Endometrium (tissue), 2 donors: ENCODE data around the gene PLXNC1.
"Not testable (repeated sequence)": the region's sequence is repeated elsewhere in the genome, so short reads cannot be mapped to it uniquely, and the experiment has no call there.

Experiments used
- FAIRE-seq: peaks from 2 replicates; lab custom pipeline; 2012; peaks lifted over from hg19 to GRCh38; lab: Jason Lieb, UNC
- donor health status: control.
- donor health status: control.

Gene PLXNC1

DNA sequence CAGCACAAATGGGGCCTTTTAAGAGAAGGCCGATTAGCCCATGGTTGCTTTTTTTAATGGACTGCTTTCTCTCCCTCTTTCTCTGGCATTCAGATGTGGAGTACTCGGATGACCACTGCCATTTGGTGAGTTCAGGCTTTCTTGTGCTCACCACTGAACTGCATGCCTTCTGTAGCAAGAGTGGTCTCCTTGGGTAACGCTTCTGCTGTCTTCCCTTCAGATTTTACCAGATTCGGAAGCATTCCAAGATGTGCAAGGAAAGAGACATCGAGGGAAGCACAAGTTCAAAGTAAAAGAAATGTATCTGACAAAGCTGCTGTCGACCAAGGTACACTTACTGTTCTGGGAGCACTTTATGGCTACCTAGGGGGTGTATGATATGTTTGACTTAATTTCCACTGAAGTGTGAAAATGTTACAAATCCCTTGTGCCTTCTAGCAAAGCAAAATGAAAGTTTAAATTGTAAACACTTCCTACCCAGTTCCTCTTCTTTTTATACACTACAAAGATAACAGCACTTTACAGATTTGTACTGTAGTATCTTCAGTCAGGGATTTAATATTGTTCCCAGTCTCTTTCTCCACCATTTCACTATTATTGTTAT is 148.8 kb downstream of the PLXNC1 start:
- no peak for FAIRE-seq

DNA sequence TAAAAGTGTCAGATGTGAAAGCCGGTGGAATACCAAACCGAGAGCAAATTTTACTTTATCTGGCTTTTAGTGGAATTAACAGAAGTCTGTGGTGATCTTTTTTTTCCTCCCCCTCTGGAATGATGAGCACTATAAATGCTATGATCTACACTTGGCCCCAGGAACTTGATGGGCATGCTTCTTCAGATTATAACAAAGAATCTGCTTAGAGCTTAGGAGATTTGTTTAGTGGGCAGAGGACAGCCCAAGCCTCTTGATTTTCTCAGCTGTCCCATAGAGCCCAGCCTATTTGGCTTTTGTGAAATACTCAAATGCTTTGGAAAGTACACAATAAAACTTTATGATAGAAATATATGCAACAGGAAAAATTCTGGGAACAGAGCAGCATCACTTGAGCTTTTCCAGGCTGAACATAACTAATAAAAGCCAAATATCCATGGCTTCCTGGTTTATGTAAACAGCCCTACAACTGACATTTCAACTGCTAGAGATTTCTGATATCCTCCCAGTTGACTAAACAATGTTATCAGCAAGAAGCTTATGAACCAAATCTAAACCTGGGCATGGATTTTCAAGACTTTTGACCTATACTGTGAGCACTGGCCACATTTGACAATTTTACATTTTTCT is 149.6 kb downstream of the PLXNC1 start:
- no peak for FAIRE-seq

DNA sequence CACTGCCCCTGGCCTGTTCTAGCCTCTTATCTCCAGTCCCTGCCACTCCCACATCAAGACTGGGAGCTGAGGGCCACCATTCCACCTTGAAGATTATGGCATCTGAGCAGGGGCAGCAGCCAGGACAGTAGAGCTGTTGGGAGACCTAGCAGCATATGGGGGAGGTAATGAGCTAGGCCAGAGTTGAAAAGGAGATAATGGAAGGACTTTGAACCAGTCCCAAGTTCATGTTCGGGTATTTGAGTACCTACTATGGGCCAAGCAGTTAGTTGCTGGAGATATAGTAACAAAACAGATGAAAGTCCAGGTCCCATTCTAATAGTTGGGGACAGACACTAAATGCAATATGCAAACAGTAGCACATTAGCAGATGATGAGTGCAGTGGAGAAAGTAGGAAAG is 151.5 kb downstream of the PLXNC1 start:
- FAIRE-seq: no peak

DNA sequence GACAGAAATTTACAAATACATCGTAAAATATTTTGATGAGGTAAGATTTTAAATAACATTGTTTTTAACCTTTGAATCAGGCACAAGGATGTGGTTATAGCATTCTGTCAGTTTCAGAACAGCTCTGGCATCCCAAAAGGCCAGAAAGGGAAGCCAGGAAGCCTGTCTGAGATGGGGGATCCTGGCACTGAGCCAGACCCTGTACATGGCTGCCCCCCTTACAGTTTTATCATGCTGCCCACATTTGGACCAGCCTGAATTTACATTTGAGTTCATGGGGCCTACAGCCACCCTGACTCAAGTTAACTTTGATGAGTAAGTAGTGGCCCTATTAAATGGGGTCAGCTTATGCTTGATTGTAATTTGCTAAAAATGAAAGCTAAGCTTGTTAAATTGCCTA is 155.6 kb downstream of the PLXNC1 start:
- no peak for FAIRE-seq

GRCh38 chr12:94304566-94305061 is 156.2 kb downstream of the PLXNC1 start:
- no peak for FAIRE-seq

GRCh38 chr12:94305130-94305957 is 157.0 kb downstream of the PLXNC1 start:
- FAIRE-seq: no peak

DNA sequence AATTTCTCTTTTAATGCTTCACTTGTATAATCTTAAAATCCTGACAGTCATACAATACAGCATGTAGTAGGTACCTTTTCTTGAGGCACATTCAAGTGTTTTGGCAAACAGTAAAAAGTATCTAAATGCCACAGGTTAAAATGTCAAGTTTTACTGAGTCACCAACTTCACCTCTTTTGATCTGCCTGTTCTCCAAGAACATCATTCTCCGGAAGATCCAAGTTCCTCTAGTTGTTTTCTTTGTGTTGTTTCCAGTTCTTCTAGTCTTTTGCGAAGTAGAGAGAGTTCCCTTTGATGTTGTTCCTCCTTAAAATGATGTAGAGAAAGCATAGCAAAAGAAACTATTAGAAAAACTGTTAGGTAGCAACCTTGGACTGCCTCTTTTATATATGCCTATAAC is 160.2 kb downstream of the PLXNC1 start:
- FAIRE-seq: no peak

- FAIRE-seq: no peak
Observed at GRCh38 chr12:94309373-94309772, 161.0 kb downstream of the PLXNC1 start.

DNA sequence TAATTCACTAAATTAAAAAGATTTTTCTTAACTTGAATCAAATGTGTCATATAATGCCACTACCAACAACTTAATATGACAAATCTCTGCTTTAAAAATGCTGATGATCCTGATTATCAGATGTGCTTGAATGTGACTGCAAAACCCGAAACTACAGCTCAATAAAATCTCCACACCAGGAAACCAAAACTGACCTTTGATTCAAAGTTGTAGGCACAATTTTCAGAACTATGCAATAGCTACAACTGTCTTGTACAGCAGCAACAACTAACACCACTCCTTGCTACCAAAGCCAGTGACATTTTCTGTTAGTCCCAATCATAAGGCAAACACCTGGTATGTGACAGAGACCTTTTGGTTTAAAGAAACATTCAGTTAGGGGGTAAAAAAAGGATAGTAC is 164.0 kb downstream of the PLXNC1 start:
- FAIRE-seq: no peak

- FAIRE-seq: not testable (repeated sequence)
Observed at GRCh38 chr12:94316600-94316999, 168.2 kb downstream of the PLXNC1 start.

DNA sequence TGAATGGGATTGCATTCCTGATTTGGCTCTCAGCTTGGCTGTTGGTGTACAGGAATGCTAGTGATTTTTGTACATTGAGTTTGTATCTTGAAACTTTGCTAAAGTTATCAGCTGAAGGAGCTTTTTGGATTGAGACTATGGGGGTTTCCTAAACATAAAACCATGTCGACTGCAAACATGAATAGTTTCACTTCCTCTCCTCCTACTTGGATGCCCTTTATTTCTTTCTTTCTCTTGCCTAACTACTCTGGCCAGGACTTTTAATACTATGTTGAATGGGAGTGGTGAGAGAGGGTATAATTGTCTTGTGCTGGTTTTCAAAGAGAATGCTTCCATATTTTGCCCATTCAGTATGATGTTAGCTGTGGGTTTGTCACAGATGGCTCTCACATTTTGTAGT is 169.8 kb downstream of the PLXNC1 start:
- no peak for FAIRE-seq

DNA sequence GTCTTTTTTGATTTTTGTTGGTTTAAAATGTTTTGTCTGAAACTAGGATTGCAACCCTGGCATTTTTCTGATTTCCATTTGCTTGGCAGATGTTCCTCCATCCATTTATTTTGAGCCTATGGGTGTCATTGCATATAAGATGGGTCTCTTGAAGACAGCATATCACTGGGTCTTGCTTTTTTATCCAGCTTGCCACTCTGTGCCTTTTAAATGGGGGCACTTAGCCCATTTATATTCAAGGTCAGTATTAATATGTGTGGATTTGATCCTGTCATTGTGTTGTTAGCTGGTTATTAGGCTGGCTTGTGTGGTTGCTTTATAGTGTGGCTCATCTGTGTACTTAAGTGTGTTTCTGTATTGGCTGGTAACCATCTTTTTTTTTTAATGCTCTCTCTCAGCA is 171.7 kb downstream of the PLXNC1 start:
- no peak for FAIRE-seq

GRCh38 chr12:94322346-94322745 is 174.0 kb downstream of the PLXNC1 start:
- no peak for FAIRE-seq

DNA sequence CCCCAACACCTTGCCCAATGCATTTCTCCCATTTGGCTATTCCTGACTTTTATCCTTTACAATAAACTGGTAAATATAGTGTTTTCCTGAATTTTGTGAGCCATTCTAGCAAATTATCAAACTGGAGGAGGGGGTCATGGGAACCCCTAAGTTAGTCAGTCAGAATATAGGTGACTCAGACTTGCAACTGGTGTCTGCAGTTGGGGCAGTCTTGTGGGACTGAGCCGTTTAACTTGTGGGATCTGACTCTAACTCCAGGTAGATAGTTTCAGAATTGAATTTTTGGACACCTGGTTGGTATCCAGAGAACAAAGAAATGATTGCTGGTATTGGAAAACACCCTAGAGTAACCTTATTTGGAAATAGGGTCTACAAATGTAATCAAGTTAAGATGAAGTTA is 177.9 kb downstream of the PLXNC1 start:
- no peak for FAIRE-seq

GRCh38 chr12:94326727-94327126 is 178.3 kb downstream of the PLXNC1 start:
- FAIRE-seq: no peak

DNA sequence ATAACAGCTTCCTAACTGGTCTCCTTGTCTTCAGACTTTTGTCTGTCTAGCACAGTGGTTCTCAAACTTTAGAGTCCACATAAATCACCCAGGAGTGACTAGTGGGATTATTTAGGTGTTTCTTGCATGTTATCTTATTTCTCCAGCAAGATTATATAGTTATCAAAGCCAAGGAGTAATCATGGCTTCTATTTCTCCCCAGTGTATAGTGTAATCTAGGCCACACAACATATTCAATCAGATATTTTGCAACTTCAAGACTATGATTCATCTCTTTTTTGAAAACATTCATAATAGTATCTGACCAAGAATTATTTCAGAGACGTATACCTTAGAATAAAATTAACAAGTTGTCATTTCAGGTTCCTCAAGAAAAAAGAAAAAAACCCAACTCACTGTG is 179.4 kb downstream of the PLXNC1 start:
- FAIRE-seq: no peak

DNA sequence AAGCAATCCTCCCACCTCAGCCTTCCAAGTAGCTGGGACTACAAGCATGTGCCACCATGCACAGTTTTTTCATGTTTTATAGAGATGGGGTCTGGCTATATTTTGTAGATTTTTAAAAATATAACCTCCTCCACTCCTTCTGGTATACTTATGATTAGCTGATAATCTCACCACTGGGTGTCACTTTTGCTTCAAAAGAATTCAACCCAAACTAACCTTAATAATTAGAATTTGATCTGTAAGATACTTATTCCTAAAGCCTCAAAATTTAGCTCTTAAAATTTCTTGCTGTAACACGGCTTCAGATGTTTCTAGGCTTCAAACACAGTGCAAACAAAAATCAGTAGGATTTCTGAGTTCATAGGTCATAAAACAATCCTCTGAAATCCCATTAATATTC is 181.0 kb downstream of the PLXNC1 start:
- no peak for FAIRE-seq

DNA sequence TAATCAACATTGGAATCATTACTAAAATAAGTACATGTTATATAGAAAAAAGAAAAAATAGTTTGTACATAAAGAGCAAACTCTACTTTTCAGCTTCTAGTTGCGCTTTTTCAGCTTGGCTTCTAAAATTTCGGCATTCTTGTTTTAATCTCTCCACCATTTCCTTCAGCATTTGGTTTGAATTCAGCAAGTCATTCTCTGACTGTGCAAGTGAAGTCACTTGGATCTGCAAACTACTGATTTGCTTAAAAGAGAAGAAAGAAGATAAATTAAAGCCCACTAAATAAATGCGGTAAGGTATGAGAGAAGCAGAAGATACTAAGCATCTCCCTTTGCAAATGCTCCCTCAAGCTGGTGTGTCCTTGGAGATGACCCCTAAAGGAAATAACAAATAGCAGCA is 185.0 kb downstream of the PLXNC1 start:
- FAIRE-seq: no peak

DNA sequence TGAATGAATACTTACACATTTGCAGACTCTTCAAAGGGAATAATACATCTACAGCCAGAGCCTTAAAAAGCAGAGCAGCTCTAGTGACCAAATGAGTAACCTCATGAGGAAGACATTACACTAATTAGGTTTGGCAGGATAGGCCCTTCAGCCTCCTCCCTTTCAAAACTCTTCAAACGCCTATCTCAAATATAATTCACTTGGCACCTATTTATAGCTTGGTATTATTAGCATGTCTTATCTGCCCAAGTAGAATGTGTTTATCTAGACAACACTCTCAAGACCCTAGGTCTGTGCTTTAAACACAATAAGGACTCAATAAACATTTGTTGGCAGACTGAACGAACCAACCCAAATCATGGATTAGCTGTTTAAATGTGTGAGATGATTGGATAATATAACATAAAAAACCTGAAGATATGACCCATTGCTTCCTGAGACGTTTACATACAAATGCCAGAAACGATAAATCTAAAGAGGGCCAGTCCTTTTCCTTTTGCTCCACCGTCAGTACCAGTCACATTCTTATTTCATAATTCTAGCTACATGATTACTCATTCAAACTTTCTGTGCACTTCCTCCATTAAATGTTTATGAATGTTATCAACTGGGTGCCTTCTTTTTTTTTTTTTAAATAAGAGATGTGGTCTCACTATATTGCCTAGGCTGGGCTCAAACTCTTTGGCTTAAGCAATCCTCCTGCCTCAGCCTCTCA is 188.0 kb downstream of the PLXNC1 start:
- no peak for FAIRE-seq

- no peak for FAIRE-seq
Observed at GRCh38 chr12:94338006-94338794, 189.8 kb downstream of the PLXNC1 start.

GRCh38 chr12:94340573-94340972 is 192.2 kb downstream of the PLXNC1 start:
- no peak for FAIRE-seq

DNA sequence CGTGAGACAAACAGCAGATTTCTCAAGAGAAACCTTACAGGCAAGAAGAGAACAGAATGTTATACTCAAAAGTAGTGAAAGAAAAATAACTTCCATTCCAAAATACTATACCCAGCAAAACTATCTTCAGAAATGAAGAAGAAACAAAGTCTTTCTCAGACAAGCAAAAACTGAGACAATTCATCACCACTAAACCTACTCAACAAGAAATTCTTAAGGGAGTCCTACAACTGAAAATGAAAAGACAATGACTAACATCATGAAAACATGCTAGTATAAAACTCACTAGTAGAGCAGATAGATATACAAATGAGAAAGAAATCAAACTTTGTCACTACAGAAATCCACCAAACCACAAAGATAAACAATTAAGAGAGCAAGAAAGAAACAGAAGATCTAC is 204.8 kb downstream of the PLXNC1 start:
- FAIRE-seq: no peak
